K562 (cell line): ENCODE measurements around the gene FILIP1L.

Experiments
- ETV6 ChIP-seq, 3 experiments: fragments of 150-350 bp in 1 of 3; sonication (generic) in 1 of 3; formaldehyde crosslinking in 1 of 3; IDR thresholded peaks; 2 replicates each; pipeline versions ENCODE4 v1.6.1 to v1.8.0; 2014 to 2022; ENCODE audit warnings: borderline replicate concordance in 2 of 3, low read depth in 2 of 3, antibody characterized with exemption in 1 of 3, low read length in 1 of 3, mild to moderate bottlenecking in 1 of 3, missing genetic modification reagents in 1 of 3
- FOXA3 ChIP-seq, 2 experiments: fragments of 450-650 bp in 1 of 2; sonication (generic) in 1 of 2; formaldehyde crosslinking; IDR thresholded peaks in 1 of 2; conservative IDR thresholded peaks in 1 of 2; 2 replicates each; pipeline versions ENCODE4 v1.4.0 to v1.8.0; 2020 to 2022; ENCODE audit warnings: mild to moderate bottlenecking in 2 of 2, missing genetic modification reagents in 1 of 2
- POLR2A ChIP-seq: fragments of 450-650 bp; conservative IDR thresholded peaks from 2 replicates; pipeline ENCODE4 v1.6.1; 2016
- POLR2AphosphoS5 ChIP-seq: IDR thresholded peaks from 2 replicates; pipeline ENCODE4 v1.6.1; 2011; ENCODE audit warnings: mild to moderate bottlenecking, low read depth, low read length, moderate library complexity; ENCODE audit not compliant: control insufficient read depth, insufficient read depth
- TF ChIP-seq, protein P1 (sequence below): fragments of 450-650 bp; IDR thresholded peaks from 2 replicates; pipeline ENCODE4 v1.6.1; 2016; ENCODE audit warnings: borderline replicate concordance
- TF ChIP-seq, protein P2 (sequence below): fragments of 250-450 bp; sonication (Bioruptor Pico); IDR thresholded peaks from 2 replicates; pipeline ENCODE4 v1.4.0; 2020
- TF ChIP-seq, protein P3 (sequence below): fragments of 250-450 bp; sonication (Bioruptor Pico); IDR thresholded peaks from 2 replicates; pipeline ENCODE4 v1.8.0; 2021; ENCODE audit warnings: moderate library complexity, mild to moderate bottlenecking, inconsistent platforms

DNA sequence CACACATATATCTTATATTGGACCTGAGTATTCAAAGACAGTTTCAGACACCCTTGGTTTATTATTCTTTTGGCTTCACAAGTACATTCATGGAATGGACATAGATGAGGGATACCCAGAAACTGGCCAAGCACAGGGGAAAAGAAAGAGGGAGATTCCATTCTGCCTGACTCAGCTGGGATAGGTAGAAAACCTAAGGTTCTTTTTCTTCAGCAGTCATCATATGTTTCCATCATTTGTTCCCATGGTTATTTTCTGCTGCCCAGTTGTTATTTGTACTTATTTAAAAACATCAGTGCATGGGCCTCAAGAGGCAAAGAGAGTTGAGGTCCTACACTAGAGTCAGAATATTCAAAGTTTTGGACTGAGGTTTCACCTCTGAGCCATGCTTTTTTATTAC, 91.8 kb downstream of the FILIP1L start:
- TF ChIP-seq POLR2AphosphoS5, result no peak
- TF ChIP-seq FOXA3 (CRISPR knock-in tag; conservative IDR thresholded peaks at IDR 0.05 in 1 of 2, IDR thresholded peaks at IDR 0.05 in 1 of 2), result no peak
- TF ChIP-seq, protein P1, sequence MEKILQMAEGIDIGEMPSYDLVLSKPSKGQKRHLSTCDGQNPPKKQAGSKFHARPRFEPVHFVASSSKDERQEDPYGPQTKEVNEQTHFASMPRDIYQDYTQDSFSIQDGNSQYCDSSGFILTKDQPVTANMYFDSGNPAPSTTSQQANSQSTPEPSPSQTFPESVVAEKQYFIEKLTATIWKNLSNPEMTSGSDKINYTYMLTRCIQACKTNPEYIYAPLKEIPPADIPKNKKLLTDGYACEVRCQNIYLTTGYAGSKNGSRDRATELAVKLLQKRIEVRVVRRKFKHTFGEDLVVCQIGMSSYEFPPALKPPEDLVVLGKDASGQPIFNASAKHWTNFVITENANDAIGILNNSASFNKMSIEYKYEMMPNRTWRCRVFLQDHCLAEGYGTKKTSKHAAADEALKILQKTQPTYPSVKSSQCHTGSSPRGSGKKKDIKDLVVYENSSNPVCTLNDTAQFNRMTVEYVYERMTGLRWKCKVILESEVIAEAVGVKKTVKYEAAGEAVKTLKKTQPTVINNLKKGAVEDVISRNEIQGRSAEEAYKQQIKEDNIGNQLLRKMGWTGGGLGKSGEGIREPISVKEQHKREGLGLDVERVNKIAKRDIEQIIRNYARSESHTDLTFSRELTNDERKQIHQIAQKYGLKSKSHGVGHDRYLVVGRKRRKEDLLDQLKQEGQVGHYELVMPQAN, result no peak
- TF ChIP-seq POLR2A, result no peak
- no peak for TF ChIP-seq ETV6 (IDR thresholded peaks at IDR 0.05; ENCODE audit: borderline replicate concordance in 1 of 2, low read depth in 2 of 2, low read length in 1 of 2)
- no peak for TF ChIP-seq ETV6 (CRISPR knock-in tag; IDR thresholded peaks at IDR 0.05; ENCODE audit: borderline replicate concordance)
- TF ChIP-seq, protein P2, sequence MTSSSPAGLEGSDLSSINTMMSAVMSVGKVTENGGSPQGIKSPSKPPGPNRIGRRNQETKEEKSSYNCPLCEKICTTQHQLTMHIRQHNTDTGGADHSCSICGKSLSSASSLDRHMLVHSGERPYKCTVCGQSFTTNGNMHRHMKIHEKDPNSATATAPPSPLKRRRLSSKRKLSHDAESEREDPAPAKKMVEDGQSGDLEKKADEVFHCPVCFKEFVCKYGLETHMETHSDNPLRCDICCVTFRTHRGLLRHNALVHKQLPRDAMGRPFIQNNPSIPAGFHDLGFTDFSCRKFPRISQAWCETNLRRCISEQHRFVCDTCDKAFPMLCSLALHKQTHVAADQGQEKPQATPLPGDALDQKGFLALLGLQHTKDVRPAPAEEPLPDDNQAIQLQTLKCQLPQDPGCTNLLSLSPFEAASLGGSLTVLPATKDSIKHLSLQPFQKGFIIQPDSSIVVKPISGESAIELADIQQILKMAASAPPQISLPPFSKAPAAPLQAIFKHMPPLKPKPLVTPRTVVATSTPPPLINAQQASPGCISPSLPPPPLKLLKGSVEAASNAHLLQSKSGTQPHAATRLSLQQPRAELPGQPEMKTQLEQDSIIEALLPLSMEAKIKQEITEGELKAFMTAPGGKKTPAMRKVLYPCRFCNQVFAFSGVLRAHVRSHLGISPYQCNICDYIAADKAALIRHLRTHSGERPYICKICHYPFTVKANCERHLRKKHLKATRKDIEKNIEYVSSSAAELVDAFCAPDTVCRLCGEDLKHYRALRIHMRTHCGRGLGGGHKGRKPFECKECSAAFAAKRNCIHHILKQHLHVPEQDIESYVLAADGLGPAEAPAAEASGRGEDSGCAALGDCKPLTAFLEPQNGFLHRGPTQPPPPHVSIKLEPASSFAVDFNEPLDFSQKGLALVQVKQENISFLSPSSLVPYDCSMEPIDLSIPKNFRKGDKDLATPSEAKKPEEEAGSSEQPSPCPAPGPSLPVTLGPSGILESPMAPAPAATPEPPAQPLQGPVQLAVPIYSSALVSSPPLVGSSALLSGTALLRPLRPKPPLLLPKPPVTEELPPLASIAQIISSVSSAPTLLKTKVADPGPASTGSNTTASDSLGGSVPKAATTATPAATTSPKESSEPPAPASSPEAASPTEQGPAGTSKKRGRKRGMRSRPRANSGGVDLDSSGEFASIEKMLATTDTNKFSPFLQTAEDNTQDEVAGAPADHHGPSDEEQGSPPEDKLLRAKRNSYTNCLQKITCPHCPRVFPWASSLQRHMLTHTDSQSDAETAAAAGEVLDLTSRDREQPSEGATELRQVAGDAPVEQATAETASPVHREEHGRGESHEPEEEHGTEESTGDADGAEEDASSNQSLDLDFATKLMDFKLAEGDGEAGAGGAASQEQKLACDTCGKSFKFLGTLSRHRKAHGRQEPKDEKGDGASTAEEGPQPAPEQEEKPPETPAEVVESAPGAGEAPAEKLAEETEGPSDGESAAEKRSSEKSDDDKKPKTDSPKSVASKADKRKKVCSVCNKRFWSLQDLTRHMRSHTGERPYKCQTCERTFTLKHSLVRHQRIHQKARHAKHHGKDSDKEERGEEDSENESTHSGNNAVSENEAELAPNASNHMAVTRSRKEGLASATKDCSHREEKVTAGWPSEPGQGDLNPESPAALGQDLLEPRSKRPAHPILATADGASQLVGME, result no peak
- TF ChIP-seq, protein P3, sequence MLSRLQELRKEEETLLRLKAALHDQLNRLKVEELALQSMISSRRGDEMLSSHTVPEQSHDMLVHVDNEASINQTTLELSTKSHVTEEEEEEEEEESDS (CRISPR knock-in tag), result no peak
